Measurements from ENCODE around the gene EXOSC3. TPM values are rescaled to one million over a fixed set of nuclear protein-coding genes. Genes with fewer than 3 reads are reported as not detected.

The EXOSC3 gene
- total RNA-seq, 4 donors from 2014 or later, result 24.8 to 47.3 (median 39.5) TPM

DNA sequence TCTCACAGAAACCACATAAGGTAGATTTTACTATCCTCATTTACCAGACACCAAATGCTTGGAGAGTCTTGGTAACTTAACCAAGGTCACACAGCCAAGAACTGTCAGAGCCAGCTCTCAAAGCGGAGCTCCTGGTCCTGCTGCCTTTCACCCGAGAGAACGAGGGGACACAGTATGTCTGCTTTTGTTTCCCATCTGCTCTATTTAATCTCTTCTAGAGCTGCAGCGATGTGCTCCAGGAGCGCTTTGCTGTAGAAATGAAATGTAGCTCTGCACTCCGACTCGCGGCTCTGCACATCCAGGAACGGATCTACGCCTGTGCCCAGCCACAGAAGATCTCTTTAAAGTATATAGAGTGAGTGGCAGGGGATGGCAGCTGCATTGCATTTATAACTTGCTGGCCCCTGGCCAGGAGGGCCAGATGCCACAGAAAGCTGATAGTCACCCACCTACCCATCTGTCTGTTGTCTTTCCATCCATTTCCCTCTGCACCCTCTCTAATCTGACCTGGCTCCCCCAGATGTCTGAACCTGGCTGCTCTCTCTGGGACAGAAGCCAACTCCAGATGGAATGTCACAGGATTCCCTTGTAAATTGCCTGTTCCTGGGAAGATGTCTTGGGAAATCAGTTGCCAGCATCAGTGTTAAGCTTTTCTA lies 52.6 kb downstream of the EXOSC3 start:
- TF ChIP-seq, protein P1, sequence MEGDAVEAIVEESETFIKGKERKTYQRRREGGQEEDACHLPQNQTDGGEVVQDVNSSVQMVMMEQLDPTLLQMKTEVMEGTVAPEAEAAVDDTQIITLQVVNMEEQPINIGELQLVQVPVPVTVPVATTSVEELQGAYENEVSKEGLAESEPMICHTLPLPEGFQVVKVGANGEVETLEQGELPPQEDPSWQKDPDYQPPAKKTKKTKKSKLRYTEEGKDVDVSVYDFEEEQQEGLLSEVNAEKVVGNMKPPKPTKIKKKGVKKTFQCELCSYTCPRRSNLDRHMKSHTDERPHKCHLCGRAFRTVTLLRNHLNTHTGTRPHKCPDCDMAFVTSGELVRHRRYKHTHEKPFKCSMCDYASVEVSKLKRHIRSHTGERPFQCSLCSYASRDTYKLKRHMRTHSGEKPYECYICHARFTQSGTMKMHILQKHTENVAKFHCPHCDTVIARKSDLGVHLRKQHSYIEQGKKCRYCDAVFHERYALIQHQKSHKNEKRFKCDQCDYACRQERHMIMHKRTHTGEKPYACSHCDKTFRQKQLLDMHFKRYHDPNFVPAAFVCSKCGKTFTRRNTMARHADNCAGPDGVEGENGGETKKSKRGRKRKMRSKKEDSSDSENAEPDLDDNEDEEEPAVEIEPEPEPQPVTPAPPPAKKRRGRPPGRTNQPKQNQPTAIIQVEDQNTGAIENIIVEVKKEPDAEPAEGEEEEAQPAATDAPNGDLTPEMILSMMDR (IDR thresholded peaks at IDR 0.05), result no peak

DNA sequence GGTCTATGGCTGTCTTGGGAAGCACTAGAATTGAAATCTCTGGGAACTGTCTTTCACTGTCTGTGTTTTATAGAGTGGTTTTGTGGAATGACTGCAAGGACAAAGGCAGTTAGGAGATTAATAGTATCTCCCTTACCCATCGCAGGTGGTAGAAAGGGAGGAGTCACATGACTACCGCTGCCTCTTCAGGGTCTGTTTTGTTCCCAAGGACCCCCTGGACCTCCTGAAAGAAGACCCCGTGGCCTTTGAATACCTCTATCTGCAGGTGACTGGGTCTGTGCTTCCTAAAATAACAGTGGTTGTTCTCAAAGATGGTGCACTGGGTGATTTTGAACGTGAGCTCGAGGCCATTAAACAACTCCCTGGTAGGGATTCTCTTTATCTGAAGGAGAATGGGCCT lies 54.0 kb downstream of the EXOSC3 start:
- TF ChIP-seq, protein P1 (IDR thresholded peaks at IDR 0.05), result no peak
- ATAC-seq (ENCODE audit: low FRiP score) (no peak), DNase-seq (ENCODE audit: low spot score) (no peak)

More for the DNA sequence above, 52.6 kb downstream of the EXOSC3 start:
- no peak for ATAC-seq (ENCODE audit: low FRiP score)
- no peak for DNase-seq (ENCODE audit: low spot score)

DNA sequence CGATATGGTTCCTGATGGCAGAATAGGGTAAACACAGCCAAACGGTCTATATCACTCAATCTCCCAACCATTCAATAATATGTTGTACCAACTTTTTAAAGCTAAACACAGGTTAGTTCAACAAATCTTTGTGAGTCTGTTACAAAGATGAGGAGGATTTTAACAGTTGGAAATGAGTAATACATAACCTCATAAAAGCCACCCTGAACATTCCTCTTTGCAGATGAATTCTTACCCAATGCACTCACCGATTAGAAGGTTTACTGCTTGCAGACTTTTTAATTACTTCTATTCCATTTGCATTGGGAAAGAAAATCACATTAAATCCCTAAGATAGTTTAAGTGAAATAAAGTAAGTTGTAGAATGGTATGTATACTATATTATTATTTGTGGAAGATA lies 54.6 kb downstream of the EXOSC3 start:
- DNase-seq (ENCODE audit: low spot score) (no peak), ATAC-seq (ENCODE audit: low FRiP score) (no peak)
- TF ChIP-seq, protein P1 (IDR thresholded peaks at IDR 0.05), result no peak

Other genes starting within 250 kb of the EXOSC3 start
- 10 to 100 TPM in 2 of 4 donors, 1 to 10 TPM in 2; 7.3 to 16.2 (median 9.2) TPM for gene FBXO10, start 208.7 kb downstream of the EXOSC3 start, total RNA-seq
- 100 to 1,000 TPM in 1 of 4 donors, 10 to 100 TPM in 3; 91.1 to 151 (median 97.9) TPM for gene TOMM5, start 192.5 kb downstream of the EXOSC3 start, total RNA-seq
- under 1 TPM in 3 of 4 donors, not detected in 1; 0.44 to 0.95 (median 0.74) TPM for gene FRMPD1, start 134.1 kb downstream of the EXOSC3 start, total RNA-seq
- 1 to 10 TPM; 3.7 to 9.1 (median 3.9) TPM for gene TRMT10B, start 31.3 kb downstream of the EXOSC3 start, total RNA-seq
- 10 to 100 TPM; 23.2 to 40.5 (median 31.9) TPM for gene DCAF10, start 15.7 kb upstream of the EXOSC3 start, total RNA-seq
- 10 to 100 TPM; 34.5 to 59.1 (median 52.0) TPM for gene SLC25A51, start 119.1 kb upstream of the EXOSC3 start, total RNA-seq

Measured in omental fat pad (tissue), 4 donors.